Natural killer cell treated with Interleukin-12 subunit alpha and Interleukin-12 subunit beta and Interleukin-15 and Interleukin-18, amount 100 ng/mL, for 72 hours (primary cell): ENCODE results near the gene IL9R. TPM values are rescaled to one million over a fixed set of nuclear protein-coding genes. Genes with fewer than 3 reads are reported as not detected.

ENCODE experiments used
- ATAC-seq, 2 donors: fragments of 150-1000 bp; cut with Tn5 transposase in 1 of 2; sonication (Bioruptor Pico), chemical (Tn5 transposase) in 1 of 2; 2 replicates each; pipeline ENCODE4 v1.10.0; 2021
- DNase-seq: peaks from one replicate; pipeline ENCODE4 v3.0.0; 2022; ENCODE audit warnings: low spot score
- H3K27ac Mint-ChIP-seq, 2 donors: 1 replicate in 1 of 2; 2 replicates in 1 of 2; pipeline ENCODE4 v1.8.0; 2022; ENCODE audit warnings: mixed read lengths in 2 of 2, mild to moderate bottlenecking in 1 of 2, moderate library complexity in 1 of 2
- H3K27me3 Mint-ChIP-seq, 2 donors: 1 replicate in 1 of 2; 2 replicates in 1 of 2; pipeline ENCODE4 v1.8.0; 2022; ENCODE audit warnings: mixed read lengths in 2 of 2
- H3K36me3 Mint-ChIP-seq: one replicate; pipeline ENCODE4 v1.8.0; 2022; ENCODE audit warnings: mixed read lengths
- H3K4me1 Mint-ChIP-seq, 2 donors: 1 replicate in 1 of 2; 2 replicates in 1 of 2; pipeline ENCODE4 v1.8.0; 2022; ENCODE audit warnings: low read depth in 2 of 2, mixed read lengths in 2 of 2, mild to moderate bottlenecking in 1 of 2
- H3K4me3 Mint-ChIP-seq: one replicate; pipeline ENCODE4 v1.8.0; 2022; ENCODE audit warnings: mixed read lengths
- H3K9me3 Mint-ChIP-seq: 2 replicates; pipeline ENCODE4 v1.8.0; 2022; ENCODE audit warnings: mixed read lengths
- total RNA-seq, 2 donors: library from RNA; stranded (reverse); gene quantifications; one replicate each; pipeline ENCODE4 v1.2.3, GENCODE V29; 2022

Gene IL9R, protein sequence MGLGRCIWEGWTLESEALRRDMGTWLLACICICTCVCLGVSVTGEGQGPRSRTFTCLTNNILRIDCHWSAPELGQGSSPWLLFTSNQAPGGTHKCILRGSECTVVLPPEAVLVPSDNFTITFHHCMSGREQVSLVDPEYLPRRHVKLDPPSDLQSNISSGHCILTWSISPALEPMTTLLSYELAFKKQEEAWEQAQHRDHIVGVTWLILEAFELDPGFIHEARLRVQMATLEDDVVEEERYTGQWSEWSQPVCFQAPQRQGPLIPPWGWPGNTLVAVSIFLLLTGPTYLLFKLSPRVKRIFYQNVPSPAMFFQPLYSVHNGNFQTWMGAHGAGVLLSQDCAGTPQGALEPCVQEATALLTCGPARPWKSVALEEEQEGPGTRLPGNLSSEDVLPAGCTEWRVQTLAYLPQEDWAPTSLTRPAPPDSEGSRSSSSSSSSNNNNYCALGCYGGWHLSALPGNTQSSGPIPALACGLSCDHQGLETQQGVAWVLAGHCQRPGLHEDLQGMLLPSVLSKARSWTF
- 1 to 10 TPM; 3.4 to 10.0 TPM for total RNA-seq

DNA sequence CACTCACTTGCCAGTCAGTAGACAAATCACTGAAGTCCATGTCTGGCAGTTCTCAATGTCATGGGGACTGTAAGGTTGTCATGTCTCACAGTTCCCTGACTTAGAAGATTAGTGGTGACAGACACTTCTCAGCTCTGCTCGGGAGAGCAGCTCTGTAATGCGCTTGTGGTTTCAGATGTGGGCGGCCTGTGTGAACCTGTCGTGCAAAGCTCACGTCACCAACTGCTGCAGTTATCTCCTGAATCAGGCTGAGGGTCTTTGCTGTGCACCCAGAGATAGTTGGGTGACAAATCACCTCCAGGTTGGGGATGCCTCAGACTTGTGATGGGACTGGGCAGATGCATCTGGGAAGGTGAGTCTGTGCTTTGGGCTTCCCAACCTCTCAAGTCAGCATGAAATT is at the start of gene IL9R:
IL9R (plus strand) TSS at position 261 of the 400 bp plus-strand sequence; CDS start at position 325, 64 bp downstream.
- Mint-ChIP-seq H3K27ac (peak within 1 kb of the TSS in 1 of 2 donors; percentile 37), H3K4me3 (peak within 1 kb of the TSS; percentile 38), H3K4me1 (peaks cover 11 to 23% of the 10 kb centered on the region in 2 donors), H3K9me3 (no peaks in the 10 kb centered on the region), H3K36me3 (no peaks in the 10 kb centered on the region), H3K27me3 (peaks cover 0 to 8% of the 10 kb centered on the region in 2 donors)
- ATAC-seq (peak; percentile 79 to 83), DNase-seq (no peak)

DNA sequence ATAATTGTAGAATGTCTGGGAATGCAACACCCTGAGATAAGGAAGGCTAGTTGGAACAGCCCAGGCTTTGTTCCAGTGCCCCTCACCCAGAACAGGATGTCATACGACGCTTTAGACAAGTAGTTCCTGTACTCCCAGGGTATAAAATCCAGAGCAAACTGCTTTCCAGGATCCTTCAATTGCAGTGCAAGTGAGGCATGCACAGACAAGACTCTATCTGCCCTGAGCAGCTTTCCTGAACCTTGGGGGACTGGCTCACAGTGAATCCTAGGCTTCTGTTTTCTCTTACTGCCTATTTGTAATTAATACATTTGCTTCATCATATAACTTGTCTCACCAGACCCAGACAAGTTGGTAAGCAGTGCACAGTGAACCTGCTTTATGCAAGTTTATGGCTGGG is 48.4 kb upstream of the IL9R start:
- H3K27ac Mint-ChIP-seq = no peak overlapping the region
- DNase-seq (no peak), ATAC-seq (no peak)
- peaks cover 3% of the 10 kb centered on the region for H3K9me3 Mint-ChIP-seq
- H3K36me3 Mint-ChIP-seq = peaks cover 9% of the 10 kb centered on the region
- peaks cover 0 to 3% of the 10 kb centered on the region in 2 donors for H3K27me3 Mint-ChIP-seq
- H3K4me1 Mint-ChIP-seq = peaks cover 0 to 3% of the 10 kb centered on the region in 2 donors
- no peak overlapping the region for H3K4me3 Mint-ChIP-seq

DNA sequence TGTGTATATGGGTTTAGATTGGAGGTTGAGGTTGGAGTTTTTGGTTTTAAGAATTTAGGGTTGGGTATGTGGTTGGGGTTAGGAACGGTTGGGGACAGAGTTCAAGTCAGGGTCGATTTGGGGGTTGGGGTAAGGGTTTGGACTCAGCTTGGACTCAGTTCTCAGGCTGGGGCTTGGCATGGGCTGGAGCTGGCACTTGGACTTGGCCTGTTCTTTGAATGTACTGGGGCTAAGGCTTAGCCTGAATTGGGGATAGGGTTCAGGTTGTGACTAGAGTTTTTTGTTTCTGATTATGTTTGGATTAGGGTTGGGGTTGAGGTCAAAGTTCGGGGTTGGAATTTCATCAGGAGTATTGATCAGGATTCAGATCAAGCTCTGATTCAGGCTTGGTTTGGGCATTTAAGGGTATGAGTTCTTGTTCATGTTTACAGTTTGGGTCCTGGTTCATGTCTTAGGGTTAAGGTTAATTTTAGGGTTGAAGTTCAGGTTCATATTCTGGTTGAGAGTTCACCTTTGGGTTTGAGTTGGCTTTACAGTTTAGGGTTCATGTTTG is 46.2 kb upstream of the IL9R start:
- Mint-ChIP-seq H3K4me1 (no peaks in the 10 kb centered on the region), H3K9me3 (no peaks in the 10 kb centered on the region), H3K27me3 (no peaks in the 10 kb centered on the region), H3K4me3 (no peak overlapping the region), H3K27ac (no peak overlapping the region), H3K36me3 (no peaks in the 10 kb centered on the region)
- no peak for DNase-seq
- ATAC-seq = no peak

DNA sequence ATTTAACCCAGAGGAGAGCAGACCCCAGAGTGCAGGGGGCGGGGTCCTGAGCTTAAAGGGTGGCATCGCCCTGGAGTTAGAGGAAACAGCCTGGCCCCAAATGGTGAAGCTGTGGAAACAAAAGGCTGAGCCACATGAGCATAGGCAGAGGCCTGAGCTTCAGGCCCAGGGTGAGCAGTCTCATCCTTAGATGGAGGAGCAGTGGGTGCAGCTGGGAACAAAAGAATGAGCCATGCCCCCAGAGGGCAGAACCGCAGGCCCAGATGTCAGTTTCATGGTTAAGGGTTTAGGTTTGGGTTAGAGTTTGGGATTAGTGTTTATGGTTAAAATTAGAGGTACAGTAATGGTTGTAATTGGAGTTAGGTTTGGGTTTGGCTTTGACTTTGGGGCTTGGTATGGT is 44.4 kb upstream of the IL9R start:
- H3K4me3 Mint-ChIP-seq = no peak overlapping the region
- no peak overlapping the region for H3K27ac Mint-ChIP-seq
- ATAC-seq (no peak), DNase-seq (no peak)
- H3K4me1 Mint-ChIP-seq = no peaks in the 10 kb centered on the region
- no peaks in the 10 kb centered on the region for H3K36me3 Mint-ChIP-seq
- no peaks in the 10 kb centered on the region for H3K27me3 Mint-ChIP-seq
- no peaks in the 10 kb centered on the region for H3K9me3 Mint-ChIP-seq

DNA sequence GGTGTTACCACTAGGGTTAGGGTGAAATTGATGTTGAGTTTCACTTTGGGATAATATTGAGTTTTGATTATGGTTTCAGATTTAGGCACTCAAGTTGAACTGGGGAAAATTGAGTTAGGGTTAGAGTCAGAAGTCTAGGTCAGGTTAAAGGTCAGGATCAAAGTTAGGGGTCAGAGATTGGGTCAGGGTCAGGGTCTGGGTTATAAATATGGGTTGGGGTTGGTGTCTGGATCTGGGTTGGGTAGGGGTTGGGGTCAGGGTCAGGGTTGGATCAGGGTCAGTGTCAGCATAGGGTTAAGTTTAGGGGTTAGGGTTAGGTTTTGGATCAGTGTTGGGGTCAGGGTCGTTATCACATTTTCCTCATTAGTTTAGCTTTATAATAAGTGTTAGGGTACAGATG is 42.7 kb upstream of the IL9R start:
- no peaks in the 10 kb centered on the region for H3K27me3 Mint-ChIP-seq
- H3K9me3 Mint-ChIP-seq = no peaks in the 10 kb centered on the region
- DNase-seq (no peak), ATAC-seq (no peak)
- H3K36me3 Mint-ChIP-seq = no peaks in the 10 kb centered on the region
- H3K4me3 Mint-ChIP-seq = no peak overlapping the region
- no peak overlapping the region for H3K27ac Mint-ChIP-seq
- no peaks in the 10 kb centered on the region for H3K4me1 Mint-ChIP-seq

DNA sequence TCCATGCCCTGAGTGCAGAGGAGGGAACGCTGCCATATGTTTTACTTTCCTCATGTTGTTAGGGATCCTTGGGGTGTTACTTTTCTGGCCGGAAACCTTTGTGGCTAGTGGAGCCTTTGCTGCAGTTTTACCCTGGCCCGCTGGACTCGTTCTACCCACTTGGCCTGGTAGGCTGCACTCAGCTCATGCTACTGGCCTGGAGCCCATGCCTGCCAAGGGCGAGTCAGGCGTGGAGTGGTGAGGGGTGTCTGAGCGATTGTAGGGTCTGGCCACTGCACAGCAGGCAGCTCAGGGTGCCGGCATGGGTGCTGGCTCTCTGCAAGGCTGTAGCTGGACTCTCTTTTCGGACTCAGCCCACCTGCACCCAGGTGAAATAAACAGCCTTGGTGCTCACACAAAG is 41.4 kb upstream of the IL9R start:
- ATAC-seq (no peak), DNase-seq (no peak)
- Mint-ChIP-seq H3K9me3 (no peaks in the 10 kb centered on the region), H3K27me3 (no peaks in the 10 kb centered on the region), H3K36me3 (no peaks in the 10 kb centered on the region), H3K4me1 (no peaks in the 10 kb centered on the region), H3K4me3 (no peak overlapping the region), H3K27ac (no peak overlapping the region)

DNA sequence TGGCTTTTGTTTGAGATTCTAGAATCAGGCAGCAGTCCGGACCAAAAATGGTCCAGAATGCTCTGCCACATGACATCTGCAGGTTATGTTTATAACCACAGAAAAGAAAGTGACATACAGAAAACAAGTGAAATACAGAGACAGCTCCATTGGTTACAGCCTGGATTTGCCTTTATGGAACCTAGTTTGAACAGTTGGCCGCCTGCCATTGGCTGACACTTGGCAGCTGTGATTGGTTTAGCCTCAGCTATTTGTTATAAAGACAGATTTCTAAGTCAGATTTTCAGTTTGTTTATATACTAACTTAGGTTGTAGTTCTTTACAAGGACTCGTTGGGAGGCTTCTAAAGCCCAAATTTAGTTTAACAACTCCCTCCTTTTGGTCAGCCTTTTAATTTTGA is 40.8 kb upstream of the IL9R start:
- Mint-ChIP-seq H3K36me3 (no peaks in the 10 kb centered on the region), H3K27ac (no peak overlapping the region), H3K27me3 (peaks cover under 1 to 1% of the 10 kb centered on the region in 2 donors), H3K9me3 (no peaks in the 10 kb centered on the region), H3K4me3 (no peak overlapping the region), H3K4me1 (no peaks in the 10 kb centered on the region)
- DNase-seq (no peak), ATAC-seq (no peak)

DNA sequence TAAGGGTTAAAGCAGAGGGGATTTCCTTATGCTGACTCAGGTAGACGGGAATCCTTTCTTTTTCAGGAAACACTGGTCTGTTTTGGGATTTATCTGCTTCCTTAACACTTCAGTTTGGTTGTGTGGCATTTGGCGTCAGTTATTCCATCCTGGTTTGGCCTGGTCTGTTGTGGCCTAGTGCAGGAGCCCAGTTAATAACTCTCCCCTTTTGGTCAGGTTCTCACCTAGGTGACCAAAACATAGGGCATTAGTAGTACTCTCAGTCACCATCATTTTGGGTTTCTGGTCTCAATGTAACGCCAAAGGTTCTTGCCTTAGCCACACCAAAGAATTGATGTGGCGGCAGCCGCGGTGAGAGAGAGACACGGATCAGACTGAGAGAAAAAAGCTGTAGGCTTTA is 39.7 kb upstream of the IL9R start:
- Mint-ChIP-seq H3K4me1 (no peaks in the 10 kb centered on the region), H3K36me3 (no peaks in the 10 kb centered on the region), H3K27me3 (peaks cover 6 to 10% of the 10 kb centered on the region in 2 donors), H3K4me3 (no peak overlapping the region), H3K27ac (no peak overlapping the region), H3K9me3 (no peaks in the 10 kb centered on the region)
- ATAC-seq (no peak), DNase-seq (no peak)

DNA sequence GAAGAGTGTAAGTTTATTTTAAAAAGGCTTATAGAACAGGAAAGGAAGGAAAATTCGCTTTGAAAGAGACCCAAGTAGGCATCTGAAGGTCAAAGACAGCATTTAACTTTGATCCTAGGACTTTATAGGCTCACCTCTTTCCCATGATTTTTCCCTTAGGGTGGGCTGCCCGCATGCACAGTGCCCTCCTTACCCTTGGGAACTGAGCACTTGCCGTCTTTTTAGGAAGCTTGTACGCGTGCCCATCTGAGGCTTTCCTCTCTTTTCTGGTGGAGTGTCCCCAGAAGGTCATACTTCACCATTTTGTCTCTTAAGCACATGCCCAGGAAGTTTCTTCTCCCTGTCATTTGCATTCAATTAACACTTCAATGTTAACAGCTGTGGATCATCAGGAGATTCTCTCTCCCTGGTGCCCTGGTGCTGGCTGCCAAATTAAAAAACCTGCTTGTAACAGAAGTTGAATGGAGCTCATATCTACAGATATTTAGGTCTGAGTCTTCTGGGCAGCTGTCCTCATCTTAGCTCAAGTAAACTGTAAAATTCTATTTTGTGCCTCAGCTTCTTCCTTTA is 38.4 kb upstream of the IL9R start:
- DNase-seq (no peak), ATAC-seq (no peak)
- H3K9me3 Mint-ChIP-seq = peaks cover 5% of the 10 kb centered on the region
- H3K4me1 Mint-ChIP-seq = no peaks in the 10 kb centered on the region
- peaks cover 8 to 10% of the 10 kb centered on the region in 2 donors for H3K27me3 Mint-ChIP-seq
- peaks cover 6% of the 10 kb centered on the region for H3K36me3 Mint-ChIP-seq
- no peak overlapping the region for H3K27ac Mint-ChIP-seq
- H3K4me3 Mint-ChIP-seq = no peak overlapping the region

DNA sequence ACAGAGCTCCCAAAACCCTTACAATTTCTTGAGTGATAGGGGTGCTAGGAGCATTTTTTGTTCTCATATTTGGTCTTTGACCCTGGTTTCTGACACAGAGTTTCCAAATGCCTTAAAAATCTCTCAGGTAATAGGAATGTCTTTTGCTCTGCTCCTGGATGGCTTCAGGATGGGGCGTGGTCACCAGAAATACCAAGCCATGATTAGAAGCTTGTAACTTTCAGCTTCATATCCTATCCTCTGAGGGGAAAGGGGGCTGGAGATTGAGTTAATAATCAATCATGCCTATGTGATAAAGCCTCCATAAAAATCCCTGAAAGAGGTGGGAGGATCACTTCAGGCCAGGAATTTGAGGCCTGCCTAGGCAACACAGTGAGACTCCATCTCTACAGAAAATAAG is 34.6 kb upstream of the IL9R start:
- Mint-ChIP-seq H3K4me1 (no peaks in the 10 kb centered on the region), H3K4me3 (no peak overlapping the region), H3K27ac (no peak overlapping the region), H3K9me3 (peaks cover 5% of the 10 kb centered on the region), H3K27me3 (peaks cover 16 to 23% of the 10 kb centered on the region in 2 donors), H3K36me3 (peaks cover 6% of the 10 kb centered on the region)
- ATAC-seq (no peak), DNase-seq (no peak)

DNA sequence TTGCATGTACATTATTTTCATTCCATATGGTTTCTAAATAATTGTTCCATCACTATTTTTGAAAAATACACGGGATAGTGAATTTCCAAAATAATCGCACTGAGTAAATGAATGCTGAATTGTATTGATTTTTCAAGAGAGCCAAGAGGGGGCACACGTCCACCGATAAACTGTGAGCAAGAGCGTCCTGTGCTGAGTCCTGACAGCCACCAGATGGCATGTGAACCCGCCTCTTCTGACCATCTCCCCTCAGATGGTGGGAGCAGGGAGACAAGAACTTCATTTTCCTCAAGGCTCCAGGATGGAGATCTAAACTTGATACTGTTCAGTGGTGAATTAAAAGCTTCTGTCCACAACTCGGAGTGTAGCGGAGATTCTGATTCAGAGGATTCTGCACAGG is 30.6 kb upstream of the IL9R start:
- Mint-ChIP-seq H3K36me3 (peaks cover 6% of the 10 kb centered on the region), H3K27me3 (peaks cover 19 to 26% of the 10 kb centered on the region in 2 donors), H3K4me3 (no peak overlapping the region), H3K4me1 (peaks cover 6 to 7% of the 10 kb centered on the region in 2 donors), H3K9me3 (peaks cover 16% of the 10 kb centered on the region), H3K27ac (no peak overlapping the region)
- ATAC-seq (no peak), DNase-seq (no peak)

DNA sequence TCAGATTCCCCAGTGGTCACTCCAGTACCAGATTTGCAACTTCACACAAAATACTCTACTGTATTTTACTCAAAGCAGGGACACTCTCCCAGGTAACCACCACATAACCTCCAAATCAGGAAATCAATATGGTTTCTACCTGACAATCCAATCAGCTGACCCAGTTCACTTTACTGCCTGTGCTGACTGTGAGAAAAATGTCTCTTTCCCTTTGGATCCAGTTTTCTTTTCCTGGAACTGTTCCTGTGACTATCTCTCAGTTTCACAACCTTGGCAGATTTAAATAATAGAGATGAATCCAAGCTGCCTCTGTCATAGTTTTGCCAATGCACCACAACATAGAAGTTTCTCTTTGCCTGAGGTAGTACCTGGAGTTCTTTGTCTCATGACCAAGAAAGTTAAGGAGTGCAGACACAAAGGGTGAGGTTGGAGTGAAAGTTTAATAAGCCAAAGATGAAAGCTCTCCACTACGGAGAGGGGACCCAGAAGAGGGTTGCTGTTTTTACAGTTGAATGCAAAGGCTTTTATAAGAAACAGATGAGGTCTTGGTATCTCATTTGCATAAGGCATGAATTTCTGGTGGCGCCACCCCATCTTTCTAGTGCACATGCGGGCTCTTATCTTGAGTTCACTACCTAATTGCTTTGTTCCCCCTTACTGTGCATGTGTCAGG is 29.7 kb upstream of the IL9R start:
- peaks cover 6% of the 10 kb centered on the region for H3K36me3 Mint-ChIP-seq
- no peak overlapping the region for H3K27ac Mint-ChIP-seq
- ATAC-seq = no peak

DNA sequence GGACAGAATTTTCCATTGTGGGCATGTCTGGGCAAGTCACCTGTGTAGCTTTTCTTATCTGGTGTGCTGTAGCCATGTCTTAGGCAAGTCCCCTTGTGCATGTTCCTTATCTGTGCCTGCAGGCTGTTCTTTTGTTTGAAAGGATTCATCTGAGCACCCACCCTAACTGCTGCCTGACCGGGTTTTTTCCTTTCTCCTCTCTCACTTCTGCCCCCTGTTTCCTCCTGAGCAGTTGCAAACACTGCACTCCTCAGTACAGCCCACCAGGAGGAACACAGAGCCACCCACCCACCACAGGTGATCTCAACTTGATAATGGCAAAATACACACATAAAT is 29.2 kb upstream of the IL9R start:
- Mint-ChIP-seq H3K27ac (no peak overlapping the region), H3K9me3 (peaks cover 16% of the 10 kb centered on the region), H3K4me1 (peaks cover 6 to 7% of the 10 kb centered on the region in 2 donors), H3K4me3 (no peak overlapping the region), H3K27me3 (peaks cover 13 to 23% of the 10 kb centered on the region in 2 donors), H3K36me3 (peaks cover 6% of the 10 kb centered on the region)
- ATAC-seq = no peak
- no peak for DNase-seq

More for the DNA sequence above, 29.7 kb upstream of the IL9R start:
- peaks cover 16% of the 10 kb centered on the region for H3K9me3 Mint-ChIP-seq
- DNase-seq = no peak
- no peak overlapping the region for H3K4me3 Mint-ChIP-seq
- H3K4me1 Mint-ChIP-seq = peaks cover 6 to 7% of the 10 kb centered on the region in 2 donors
- H3K27me3 Mint-ChIP-seq = peaks cover 13 to 23% of the 10 kb centered on the region in 2 donors

DNA sequence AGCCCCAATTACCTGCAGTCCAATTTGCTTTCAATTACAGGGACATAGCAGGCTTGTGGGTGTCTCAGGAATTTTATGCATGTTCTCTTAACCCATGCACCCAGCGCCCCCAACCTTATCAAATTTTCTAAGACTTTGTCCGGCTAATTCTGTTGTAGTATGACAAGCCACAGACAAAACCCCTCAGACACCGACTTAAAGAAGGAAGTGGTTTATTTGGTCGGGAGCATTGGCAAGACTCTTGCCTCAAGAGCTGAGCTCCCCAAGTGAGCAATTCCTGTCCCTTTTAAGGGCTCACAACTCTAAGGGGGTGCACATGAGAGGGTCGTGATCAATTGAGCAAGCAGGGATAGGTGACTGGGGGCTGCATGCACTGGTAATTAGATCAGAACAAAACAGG is 28.7 kb upstream of the IL9R start:
- Mint-ChIP-seq H3K4me3 (no peak overlapping the region), H3K9me3 (peaks cover 14% of the 10 kb centered on the region), H3K27me3 (peaks cover 13 to 22% of the 10 kb centered on the region in 2 donors), H3K36me3 (peaks cover 2% of the 10 kb centered on the region), H3K4me1 (peaks cover 6 to 7% of the 10 kb centered on the region in 2 donors), H3K27ac (no peak overlapping the region)
- DNase-seq (no peak), ATAC-seq (no peak)
